Stimulated activated CD4-positive, alpha-beta T cell treated with anti-CD3 and anti-CD28 coated beads, TNF-alpha, amount 100 ng/mL, for 24 hours (primary cell): Measurements from ENCODE around the gene DRD1.

ENCODE experiments used
- DNase-seq, 3 experiments: peaks; one replicate each; pipeline ENCODE4 v3.0.0-alpha.2; 2020; ENCODE audit warnings: low read depth in 3 of 3

DRD1 gene

GRCh38 chr5:175444060-175444904, at the start of gene DRD1:
TSS of gene DRD1 (minus strand) at chr5:175444182. CDS start at chr5:175443099, 1,083 bp downstream.
- DNase-seq: peak; percentile 9 to 50 (median 40)

DNA sequence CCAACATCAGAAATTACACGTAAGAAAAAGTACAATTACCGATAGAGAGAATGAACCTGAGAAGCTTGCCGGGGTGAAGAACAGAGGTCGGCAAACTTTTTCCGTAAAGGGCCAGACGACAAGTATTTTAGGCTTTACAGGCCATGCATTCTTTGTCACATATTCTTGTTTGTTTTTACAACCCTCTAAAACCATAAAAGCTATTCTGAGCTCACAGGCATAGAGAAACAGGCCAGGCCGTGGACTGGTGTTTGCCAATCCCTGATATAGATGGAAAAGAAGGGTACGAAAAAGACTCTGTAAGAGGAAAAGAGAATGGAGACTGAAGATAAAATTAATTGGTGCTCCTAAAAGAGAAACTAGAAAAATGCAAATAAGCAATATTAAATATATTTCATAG, 49.7 kb upstream of the DRD1 start:
- no peak for DNase-seq

DNA sequence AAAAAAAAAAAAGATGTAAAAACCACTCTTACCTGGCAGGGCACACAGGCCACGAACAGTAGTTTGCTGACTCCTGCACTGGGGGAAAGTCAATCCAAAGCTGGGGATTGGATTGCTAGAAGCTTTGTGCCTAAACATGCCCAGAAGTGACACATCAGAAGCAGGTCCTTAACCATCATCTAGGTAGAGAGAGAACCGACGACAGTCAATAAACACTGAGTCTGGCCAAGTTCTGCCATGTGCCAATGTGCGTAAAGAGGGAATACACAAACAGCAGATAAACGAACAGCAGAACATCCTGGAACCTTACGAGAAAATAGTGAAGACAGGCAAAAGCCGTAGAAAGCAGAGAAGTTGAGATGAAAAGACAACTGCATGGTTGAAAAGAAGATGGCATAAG, 49.3 kb upstream of the DRD1 start:
- DNase-seq: no peak

- no peak for DNase-seq
These were observed 47.2 kb upstream of the DRD1 start for GRCh38 chr5:175491223-175491622.

- no peak for DNase-seq
These were observed 45.9 kb upstream of the DRD1 start for GRCh38 chr5:175489693-175490443.

DNA sequence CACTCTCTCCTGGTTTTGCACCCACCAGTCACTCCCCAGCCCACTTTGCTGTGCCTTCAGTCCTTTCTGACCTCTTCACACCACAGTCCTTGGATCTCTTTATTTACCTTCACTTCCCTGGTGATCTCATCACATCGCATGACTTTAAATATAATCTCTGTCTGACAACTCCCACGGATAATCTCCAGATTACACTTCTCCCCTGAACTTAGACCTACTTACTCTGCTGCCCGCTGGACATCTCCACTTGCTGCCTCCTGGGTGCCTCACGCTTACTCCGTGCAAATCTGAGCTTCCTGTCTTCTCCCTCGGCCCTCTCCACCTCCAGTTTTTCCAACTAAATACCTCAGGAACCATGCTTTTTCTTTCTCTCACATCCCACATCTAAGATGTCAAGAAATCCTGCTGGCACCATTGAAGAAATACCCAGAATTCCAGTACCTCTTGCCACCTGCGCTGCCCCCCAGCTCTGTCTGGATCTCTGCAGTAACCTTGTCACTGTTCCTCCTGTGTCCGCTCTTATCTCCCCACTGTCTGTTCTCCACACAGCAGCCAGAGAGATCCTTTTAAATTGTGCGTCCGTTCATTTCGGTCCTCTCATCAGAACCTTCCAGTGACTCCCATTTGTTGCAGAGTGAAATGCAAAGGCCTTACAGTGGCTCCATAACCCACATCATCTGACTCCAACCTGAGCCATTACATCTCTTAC, 43.7 kb upstream of the DRD1 start:
- no peak for DNase-seq

DNA sequence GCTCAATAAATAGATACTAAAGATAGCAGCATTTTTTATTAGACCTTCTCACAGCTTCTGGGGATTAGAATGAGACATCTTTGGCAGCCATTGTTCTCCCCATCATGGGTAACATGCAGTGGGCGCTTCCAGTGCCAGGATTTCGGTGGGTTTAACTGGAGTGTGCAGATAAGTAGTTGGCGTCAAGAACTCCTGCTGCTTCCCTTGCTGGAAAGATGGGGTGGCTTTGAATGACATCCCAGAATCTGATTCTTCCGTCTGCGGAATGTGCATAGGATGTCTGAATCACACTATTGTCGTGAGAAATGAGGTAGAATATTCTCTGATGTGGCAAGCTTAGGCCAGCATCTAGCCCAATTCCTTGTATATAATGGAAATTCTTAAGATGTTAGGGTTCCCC, 41.6 kb upstream of the DRD1 start:
- DNase-seq: no peak

- DNase-seq: no peak
These were observed 40.8 kb upstream of the DRD1 start for GRCh38 chr5:175484829-175485228.

DNA sequence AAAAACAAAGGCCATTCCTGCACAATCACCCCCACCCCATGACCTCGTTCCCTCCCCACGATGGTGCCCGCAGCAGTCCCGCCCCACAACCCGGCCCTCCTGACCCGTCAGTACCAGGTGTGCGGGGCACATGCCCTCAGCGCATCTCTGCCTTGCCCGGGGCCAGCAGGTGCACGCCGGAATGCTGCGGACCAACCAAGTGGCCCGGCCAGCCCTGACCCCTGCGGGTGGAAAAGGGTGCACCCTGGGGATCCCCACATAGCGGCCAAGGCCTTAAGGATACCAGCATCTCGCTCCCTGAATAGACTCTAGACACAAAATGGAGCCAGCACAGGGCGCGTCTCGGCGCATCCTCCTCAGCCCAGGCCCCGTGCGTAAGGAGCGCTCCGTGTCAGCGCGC, 40.3 kb upstream of the DRD1 start:
- no peak for DNase-seq

- no peak for DNase-seq
These were observed 39.4 kb upstream of the DRD1 start for GRCh38 chr5:175483337-175483736.

DNA sequence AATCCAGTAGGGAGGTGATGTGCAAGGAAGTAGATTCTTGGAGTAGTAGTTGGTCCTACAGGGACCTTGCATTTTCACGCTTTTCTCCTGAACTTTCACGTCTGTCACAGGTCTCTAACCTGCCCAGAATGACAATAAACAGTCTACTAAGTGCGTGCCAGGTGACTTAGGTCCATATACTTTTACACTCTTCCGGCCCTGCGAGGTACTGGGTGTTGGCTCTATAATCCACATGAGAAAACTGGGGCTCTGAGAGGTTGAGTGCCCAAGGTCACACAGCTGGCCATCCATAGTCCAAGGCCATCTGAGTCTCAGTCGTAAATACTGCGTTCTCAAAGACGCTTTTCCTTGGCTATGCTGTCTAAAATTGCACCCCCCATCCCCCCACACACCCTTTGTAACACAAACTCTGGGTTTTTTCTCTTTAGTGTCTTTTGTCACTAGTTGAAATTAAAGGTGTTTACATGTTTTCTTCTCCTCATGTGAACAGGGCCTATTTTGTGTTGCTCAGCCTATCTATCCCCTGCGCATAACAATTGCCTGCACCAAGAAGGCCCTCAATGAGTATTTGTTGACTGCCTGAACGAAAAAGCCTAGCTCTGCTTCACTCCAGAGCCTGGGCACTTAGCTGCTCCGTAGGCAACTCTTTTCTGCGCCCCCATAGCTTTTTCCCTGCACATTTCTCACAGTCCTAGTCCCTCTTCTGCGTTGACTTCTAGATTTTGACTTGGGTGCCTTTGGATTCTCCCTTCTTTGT, 35.3 kb upstream of the DRD1 start:
- no peak for DNase-seq

DNA sequence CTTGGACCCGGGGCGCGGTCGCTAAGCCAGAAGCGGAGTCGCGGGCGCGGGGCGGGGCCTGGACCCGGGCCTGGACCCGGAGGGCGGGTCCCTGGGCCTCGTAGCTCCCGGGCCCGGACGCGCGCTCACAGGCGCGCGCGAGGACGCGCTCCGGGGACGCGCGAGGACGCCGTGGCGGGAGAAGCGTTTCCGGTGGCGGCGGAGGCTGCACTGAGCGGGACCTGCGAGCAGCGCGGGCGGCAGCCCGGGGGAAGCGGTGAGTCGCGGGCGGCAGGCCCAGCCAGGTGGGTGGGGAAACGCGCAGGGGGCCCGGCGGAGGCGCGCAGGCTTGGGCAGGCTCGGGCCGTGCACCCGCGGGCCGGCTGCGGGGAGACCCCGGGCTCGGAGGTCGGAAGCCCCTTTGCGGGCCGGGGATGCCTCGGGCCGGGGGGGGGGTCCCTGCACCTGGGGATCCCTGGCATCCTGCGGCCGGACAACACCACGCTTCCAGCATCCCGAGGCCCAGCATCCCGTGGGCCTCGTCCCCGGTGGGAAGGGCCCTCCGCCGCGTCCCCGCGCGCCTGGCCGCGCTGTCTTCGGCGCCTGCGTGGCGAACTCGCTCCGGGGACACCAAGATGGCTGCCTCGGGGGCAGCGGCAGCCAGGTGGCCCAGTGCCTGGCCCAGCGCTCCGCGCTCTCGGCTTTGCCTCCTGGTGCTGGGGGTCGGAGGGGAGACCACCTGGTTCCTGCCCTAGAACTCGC, 34.6 kb upstream of the DRD1 start, which contains the start of gene SFXN1:
SFXN1 (plus strand) TSS at position 177 of the 741 bp plus-strand sequence. CDS start 13,544 bp downstream, outside the sequence.
- DNase-seq: peak; percentile 58 to 85 (median 74)

DNA sequence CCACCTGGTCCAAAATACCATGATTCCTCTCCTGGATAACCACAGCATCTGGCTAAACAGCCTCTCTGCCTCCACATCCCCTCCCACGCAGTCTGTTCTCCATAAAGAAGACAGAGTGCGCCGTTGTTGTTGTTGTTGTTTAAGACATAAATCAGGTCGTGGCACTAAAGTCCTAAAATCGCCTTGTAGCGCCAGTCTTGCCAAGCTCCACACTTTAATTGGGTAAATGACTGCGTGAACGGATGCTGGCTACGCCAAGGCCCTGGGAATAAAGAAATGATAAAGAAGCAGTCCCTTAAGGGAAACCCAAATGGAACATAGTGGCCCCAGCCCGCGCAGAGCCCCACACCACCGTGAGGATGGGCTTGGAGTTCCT, 34.0 kb upstream of the DRD1 start:
- no peak for DNase-seq

DNA sequence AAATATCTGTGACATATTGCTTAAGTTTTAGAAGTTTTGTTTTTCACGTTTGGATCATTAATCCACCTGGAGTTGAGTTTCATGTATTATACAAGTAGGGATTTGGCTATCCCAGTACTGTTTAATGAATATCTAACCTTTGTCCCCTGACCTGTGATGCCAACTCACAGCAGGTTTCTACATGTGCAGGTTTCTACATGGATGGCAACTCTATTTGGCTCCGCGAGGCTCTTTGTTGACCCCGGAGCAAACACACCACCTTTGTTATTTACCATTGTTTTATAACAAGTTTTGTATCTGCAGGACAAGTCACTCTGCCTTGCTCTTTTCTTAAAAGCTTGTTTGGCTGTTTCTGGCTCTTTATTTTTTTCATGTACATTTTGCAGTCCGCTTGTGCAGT, 33.5 kb upstream of the DRD1 start:
- no peak for DNase-seq

DNA sequence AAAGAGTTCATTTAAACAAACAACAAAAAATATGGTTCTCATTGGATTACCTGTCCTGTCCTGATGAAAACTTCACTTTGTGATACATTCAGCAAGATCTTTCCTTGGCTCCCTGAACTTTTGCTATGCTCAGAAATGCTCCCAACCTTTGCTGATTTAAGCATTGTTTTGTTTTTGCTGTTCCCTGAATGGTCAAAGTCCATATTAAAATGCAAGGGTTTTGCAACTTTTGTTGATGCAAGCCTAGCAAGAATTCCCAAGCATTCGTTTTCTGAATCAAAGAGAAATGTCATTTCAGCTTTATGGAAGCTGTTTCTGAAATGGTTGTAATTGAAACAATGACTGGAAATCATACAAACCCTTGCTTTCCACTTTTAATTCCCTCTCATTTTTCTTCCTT, 31.3 kb upstream of the DRD1 start:
- no peak for DNase-seq

GRCh38 chr5:175472378-175472777, 28.4 kb upstream of the DRD1 start:
- no peak for DNase-seq

DNA sequence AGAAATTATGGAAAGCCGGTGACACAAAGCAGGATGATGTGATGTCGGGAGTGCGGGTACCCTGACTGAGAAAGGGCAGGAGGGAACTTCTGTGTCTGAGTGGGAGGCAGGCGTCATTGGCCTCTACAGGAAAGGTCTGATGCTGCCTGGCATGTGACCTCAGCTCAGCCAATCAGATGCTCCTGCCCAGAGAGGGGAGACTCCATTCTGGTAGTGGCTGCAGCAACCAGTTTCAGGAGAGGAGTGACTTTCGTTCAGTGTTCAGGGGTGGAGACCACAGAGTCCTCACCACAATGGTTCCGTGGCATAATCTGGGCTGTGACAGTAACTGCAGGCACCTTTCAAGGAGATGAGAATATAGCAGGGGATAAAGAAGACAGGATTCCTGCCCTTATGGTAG, 27.6 kb upstream of the DRD1 start:
- DNase-seq: peak in 1 of 3 experiments; percentile 33

DNA sequence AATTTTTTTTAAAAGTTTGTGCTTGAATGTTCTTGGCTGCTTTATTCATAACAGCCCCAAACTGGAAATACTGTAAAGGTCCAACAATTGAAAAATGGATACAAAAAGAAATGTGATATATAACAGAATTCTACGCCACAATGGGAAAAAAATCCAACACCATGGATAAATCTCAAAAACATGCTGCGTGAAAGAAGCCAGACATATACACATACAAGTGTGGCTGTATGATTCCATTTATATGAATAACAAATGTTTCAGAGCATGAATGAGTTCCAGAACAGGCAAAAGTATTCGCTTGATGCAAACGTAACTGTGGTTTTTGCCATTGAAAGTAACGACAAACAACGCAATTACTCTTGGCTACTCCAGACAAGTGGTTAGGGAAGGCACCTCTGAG, 27.2 kb upstream of the DRD1 start:
- no peak for DNase-seq

GRCh38 chr5:175470781-175471180, 26.8 kb upstream of the DRD1 start:
- no peak for DNase-seq

DNA sequence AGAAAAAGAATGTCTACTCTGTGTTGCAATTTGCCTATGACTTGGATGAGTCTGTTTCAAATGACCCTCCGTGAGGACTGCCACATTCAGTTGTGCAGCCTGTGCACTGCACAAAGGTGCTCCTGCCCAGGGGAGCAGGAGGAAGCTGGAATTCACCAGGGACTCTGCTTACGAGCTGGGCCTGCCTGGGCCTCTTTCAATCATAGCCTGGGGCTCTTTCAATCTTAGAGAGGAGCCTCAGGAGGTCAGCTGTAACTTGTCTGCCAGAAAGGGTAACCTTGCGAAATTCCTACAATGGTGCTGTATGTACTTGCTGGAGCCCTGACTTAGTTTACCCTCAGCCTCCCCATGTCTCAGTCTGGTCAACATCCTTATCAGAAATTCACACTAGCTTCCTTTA, 25.9 kb upstream of the DRD1 start:
- no peak for DNase-seq

DNA sequence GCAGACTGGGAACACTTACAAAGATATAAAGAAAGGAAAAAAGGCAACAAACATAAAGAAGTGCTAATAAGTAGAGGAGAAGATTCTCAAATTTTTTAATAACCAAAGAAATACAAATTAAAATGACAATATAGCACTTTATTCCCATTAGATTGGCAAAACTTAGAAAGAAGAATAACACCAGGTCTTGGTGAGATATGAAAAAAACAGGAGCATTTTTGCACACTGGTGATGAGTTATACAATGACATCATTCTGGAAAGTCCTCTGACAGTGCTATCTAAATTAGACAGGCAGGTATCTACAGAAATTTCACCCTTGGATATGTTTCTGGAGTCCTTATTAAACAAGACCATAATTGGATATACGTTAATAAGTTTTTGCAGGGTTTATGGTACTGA, 24.9 kb upstream of the DRD1 start:
- DNase-seq: no peak
